Suppressor macrophage treated with lipopolysaccharide for 4 hours (primary cell): Measurements from ENCODE around the gene DDX46.
"Not testable (repeated sequence)": the region's sequence is repeated elsewhere in the genome, so short reads cannot be mapped to it uniquely, and the experiment has no call there.

Experiments used
- DNase-seq: peaks from one replicate; pipeline ENCODE4 v3.0.0-alpha.2; 2020

Gene DDX46

DNA sequence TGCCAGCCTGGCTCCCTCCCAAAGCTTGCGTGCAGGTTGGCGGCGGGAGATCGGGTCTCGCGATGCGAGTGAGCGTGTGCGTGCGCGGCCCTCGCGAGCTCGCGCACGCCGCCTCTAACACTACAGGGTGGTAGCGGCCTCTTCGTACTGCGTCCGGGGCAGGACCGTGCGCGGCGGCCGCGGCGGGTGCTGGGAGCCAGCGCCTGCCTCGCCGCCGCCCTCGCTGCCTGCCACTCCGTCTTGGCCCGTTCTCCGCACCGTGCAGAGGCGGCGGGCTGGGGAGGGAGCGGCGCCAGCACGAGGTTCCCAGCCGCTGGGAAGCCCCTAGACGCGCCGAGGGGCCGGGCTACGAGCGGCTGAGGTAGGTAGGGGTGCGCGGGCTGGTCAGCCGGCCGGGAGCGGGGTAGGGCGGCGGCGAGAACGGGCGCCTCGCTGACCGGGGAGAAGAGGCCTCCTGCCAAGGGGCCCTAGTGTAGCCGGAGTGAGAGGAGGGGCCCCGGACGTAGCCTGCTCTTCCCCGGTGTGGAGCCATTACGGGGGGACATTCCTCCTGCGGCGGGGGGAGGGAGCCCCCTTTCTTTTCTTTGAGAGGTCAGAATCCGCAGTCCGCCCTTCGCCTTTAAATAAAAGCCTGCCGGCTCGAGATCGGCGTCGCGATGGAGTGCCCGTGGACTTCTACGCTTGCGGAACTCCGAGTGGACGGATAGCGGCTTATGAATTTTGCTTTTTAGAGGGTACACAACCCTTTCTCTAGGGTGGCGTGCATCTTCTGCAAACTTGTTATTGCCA is 87.5 kb downstream of the DDX46 start, which contains the start of gene C5orf24:
Gene C5orf24 (plus strand): TSS at position 117 of the 789 bp plus-strand sequence. CDS start 8,933 bp downstream, outside the sequence.
- peak; percentile 97 for DNase-seq

- DNase-seq = peak; percentile 38
Observed at GRCh38 chr5:134846641-134846960, 88.0 kb downstream of the DDX46 start.

- DNase-seq = not testable (repeated sequence)
Observed at GRCh38 chr5:134849434-134849933, 90.9 kb downstream of the DDX46 start.

DNA sequence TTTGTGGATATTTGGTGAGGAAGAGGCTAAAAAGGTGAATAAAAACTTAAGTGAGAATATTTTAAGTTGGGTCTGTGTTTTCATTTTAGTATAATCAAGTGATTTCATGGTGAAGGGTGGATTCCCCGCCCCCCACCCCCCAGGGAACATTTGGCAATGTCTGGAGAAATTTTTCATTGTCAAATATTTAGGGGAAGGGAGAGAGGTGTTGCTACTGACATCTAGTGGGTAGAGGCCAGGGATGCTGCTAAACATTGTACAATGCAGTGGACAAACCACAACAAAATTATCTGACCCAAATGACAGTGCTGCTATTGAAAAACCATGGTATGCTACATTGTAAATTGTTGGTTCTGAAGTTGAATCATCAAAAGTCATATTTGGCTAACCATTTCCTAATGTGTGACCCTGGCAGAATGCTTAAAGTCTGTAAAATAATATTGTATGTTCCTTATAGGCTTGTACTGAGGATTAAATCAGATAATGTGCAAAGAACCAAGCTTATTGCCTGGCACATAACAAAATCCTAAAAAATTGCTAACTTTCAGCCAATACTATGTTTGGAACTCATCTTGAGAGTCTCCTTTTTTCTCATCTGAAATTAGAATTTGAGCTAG is 92.8 kb downstream of the DDX46 start:
- DNase-seq = peak; percentile 35

DNA sequence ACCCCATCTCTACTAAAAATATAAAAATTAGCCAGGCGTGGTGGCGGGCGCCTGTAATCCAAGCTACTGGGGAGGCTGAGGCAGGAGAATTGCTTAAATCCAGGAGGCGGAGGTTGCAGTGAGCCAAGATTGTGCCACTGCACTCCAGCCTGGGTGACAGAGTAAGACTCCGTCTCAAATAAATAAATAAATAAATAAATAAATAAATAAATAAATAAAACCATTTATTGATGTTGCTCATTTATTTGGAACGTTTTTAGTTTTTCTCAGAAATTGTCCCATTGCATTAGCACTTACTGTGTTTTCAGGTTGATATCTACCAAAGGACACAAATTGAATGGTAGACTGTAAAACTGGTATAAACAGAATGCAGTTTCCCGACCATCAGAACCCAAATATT is 97.9 kb downstream of the DDX46 start:
- DNase-seq = not testable (repeated sequence)

GRCh38 chr5:134857401-134857800 is 98.8 kb downstream of the DDX46 start:
- DNase-seq = no peak

- DNase-seq = no peak
Observed at GRCh38 chr5:134864707-134865106, 106.1 kb downstream of the DDX46 start.

- DNase-seq = no peak
Observed at GRCh38 chr5:134873494-134873893, 114.9 kb downstream of the DDX46 start.

GRCh38 chr5:134873987-134874830 is 115.6 kb downstream of the DDX46 start, which contains the start of gene TXNDC15:
TSS of gene TXNDC15 (plus strand) at chr5:134874371. CDS start at chr5:134874428, 57 bp downstream.
- DNase-seq = peak; percentile 91

GRCh38 chr5:134874831-134875655 is 116.5 kb downstream of the DDX46 start:
- DNase-seq = peak; percentile 66

GRCh38 chr5:134877159-134877558 is 118.6 kb downstream of the DDX46 start:
- no peak for DNase-seq

DNA sequence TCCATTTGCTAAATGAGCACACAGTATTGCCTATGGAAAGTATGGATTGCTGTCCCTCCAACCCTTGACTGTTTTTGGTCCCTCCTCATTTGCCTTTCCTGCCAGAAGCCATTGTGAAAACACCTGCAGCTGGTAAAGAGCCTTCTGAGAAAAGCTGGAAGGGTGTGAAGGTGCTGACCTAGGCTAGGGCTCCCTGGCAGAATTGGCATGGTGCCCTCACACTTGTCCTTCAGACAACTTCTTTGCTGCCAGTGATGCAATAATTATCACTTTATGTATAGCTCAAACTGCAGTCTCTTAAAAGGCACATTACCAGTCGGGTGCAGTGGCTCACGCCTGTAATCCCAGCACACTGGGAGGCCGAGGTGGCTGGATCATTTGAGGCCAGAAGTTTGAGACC is 119.8 kb downstream of the DDX46 start:
- DNase-seq = no peak

GRCh38 chr5:134879456-134879855 is 120.9 kb downstream of the DDX46 start:
- no peak for DNase-seq
